HuH-7.5 (cell line): ENCODE data around the gene SLC1A7.

Experiments
- DNase-seq: peaks from one replicate; pipeline ENCODE4 v3.0.0; 2011; ENCODE audit warnings: low spot score

The SLC1A7 gene

GRCh38 chr1:53061123-53061858 is 81.1 kb downstream of the SLC1A7 start:
- DNase-seq, result no peak

- no peak for DNase-seq
Measured at GRCh38 chr1:53060579-53060978, 81.9 kb downstream of the SLC1A7 start.

- no peak for DNase-seq
Measured at GRCh38 chr1:53057127-53057526, 85.3 kb downstream of the SLC1A7 start.

- no peak for DNase-seq
Measured at GRCh38 chr1:53051676-53052075, 90.8 kb downstream of the SLC1A7 start.

- no peak for DNase-seq
Measured at GRCh38 chr1:53050310-53050709, 92.1 kb downstream of the SLC1A7 start.

GRCh38 chr1:53049574-53049967 is 92.9 kb downstream of the SLC1A7 start:
- no peak for DNase-seq

GRCh38 chr1:53048960-53049573 is 93.4 kb downstream of the SLC1A7 start:
- no peak for DNase-seq

GRCh38 chr1:53047737-53048736 is 94.4 kb downstream of the SLC1A7 start:
- DNase-seq, result no peak

- DNase-seq, result no peak
Measured at GRCh38 chr1:53046930-53047329, 95.5 kb downstream of the SLC1A7 start.

GRCh38 chr1:53044926-53045325 is 97.5 kb downstream of the SLC1A7 start:
- no peak for DNase-seq

- DNase-seq, result no peak
Measured at GRCh38 chr1:53043271-53043670, 99.2 kb downstream of the SLC1A7 start.

- DNase-seq, result no peak
Measured at GRCh38 chr1:53038566-53038965, 103.9 kb downstream of the SLC1A7 start.
